Nephron (organoid): Measurements from ENCODE around the gene DMC1.

Experiments
- H3K27ac Mint-ChIP-seq, 3 experiments: 2 replicates each; pipeline ENCODE4 v1.8.0; 2020; ENCODE audit warnings: mixed read lengths in 3 of 3, mild to moderate bottlenecking in 2 of 3, moderate library complexity in 1 of 3
- H3K27me3 Mint-ChIP-seq: 2 replicates; pipeline ENCODE4 v1.8.0; 2021; ENCODE audit warnings: low read depth, mild to moderate bottlenecking, moderate library complexity, mixed read lengths
- H3K36me3 Mint-ChIP-seq: 2 replicates; pipeline ENCODE4 v1.8.0; 2020; ENCODE audit warnings: low read depth, mixed read lengths
- H3K4me1 Mint-ChIP-seq: 2 replicates; pipeline ENCODE4 v1.8.0; 2020; ENCODE audit warnings: mixed read lengths
- H3K4me3 Mint-ChIP-seq, 3 experiments: 2 replicates each; pipeline ENCODE4 v1.8.0; 2020; ENCODE audit warnings: mild to moderate bottlenecking in 3 of 3, mixed read lengths in 3 of 3, moderate library complexity in 2 of 3
- H3K9me3 Mint-ChIP-seq: 2 replicates; pipeline ENCODE4 v1.8.0; 2020; ENCODE audit warnings: mixed read lengths
- TF ChIP-seq, protein P1 (sequence below), 3 experiments: fragments of 200-600 bp; sonication (generic); IDR thresholded peaks; one replicate each; pipeline ENCODE4 v1.5.0; 2021; ENCODE audit warnings: antibody characterized with exemption in 3 of 3; ENCODE audit not compliant: unreplicated experiment in 3 of 3

The DMC1 gene

GRCh38 chr22:38570779-38571364 is 889 bp upstream of the DMC1 start:
- TF ChIP-seq, protein P1, sequence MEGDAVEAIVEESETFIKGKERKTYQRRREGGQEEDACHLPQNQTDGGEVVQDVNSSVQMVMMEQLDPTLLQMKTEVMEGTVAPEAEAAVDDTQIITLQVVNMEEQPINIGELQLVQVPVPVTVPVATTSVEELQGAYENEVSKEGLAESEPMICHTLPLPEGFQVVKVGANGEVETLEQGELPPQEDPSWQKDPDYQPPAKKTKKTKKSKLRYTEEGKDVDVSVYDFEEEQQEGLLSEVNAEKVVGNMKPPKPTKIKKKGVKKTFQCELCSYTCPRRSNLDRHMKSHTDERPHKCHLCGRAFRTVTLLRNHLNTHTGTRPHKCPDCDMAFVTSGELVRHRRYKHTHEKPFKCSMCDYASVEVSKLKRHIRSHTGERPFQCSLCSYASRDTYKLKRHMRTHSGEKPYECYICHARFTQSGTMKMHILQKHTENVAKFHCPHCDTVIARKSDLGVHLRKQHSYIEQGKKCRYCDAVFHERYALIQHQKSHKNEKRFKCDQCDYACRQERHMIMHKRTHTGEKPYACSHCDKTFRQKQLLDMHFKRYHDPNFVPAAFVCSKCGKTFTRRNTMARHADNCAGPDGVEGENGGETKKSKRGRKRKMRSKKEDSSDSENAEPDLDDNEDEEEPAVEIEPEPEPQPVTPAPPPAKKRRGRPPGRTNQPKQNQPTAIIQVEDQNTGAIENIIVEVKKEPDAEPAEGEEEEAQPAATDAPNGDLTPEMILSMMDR (IDR thresholded peaks at IDR 0.05; ENCODE audit: unreplicated experiment in 3 of 3) = no peak
- Mint-ChIP-seq H3K4me1 (peaks cover 43% of the 10 kb centered on the region), H3K36me3 (no peaks in the 10 kb centered on the region), H3K9me3 (no peaks in the 10 kb centered on the region), H3K27me3 (peaks cover 7% of the 10 kb centered on the region), H3K27ac (peak overlapping the region; percentile 60 to 88 (median 81)), H3K4me3 (peak overlapping the region; percentile 91 to 93 (median 92))

DNA sequence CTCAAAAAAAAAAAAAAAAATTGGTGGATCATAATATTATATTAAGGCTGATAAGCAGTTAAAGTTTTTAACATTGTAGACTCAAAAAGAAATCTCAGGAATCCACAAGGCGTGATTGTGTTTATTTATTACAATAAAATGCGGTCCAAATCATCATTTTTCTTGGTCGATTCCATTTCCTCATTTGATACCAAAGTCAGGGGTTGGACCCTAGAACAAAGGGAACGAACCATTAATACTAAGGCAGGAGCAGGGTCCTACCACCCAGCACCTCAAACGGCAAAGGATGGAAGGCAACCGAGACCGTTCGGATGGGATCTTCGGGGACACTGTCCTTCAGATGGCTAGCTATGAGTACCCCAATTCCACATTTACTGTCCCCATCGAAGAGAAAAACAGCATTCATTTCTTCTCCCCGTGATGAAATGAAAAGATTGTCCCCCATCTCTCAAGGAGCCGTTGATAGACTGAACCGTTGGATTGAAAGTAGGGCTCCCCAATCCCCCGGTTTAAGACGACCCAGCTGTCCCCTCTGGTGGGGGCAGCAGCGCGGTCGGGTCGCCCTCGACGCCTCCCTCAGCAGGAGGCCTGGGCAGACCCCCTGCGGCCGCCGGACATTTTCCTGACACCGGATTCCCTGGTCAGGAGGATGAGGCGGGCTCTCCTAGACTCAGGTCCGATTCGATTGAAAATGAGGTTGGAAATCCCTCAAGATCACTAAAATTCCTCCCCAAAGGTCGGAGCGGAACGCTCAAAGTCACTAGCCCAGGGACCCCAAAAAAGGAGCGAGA is 607 bp downstream of the DMC1 start:
- Mint-ChIP-seq H3K9me3 (no peaks in the 10 kb centered on the region), H3K27me3 (peaks cover 7% of the 10 kb centered on the region), H3K4me1 (peaks cover 47% of the 10 kb centered on the region), H3K4me3 (peak overlapping the region; percentile 91 to 93 (median 92)), H3K36me3 (no peaks in the 10 kb centered on the region), H3K27ac (peak overlapping the region in 2 of 3 experiments; percentile 70 to 81)
- TF ChIP-seq, protein P1 (IDR thresholded peaks at IDR 0.05; ENCODE audit: unreplicated experiment in 3 of 3) = no peak

DNA sequence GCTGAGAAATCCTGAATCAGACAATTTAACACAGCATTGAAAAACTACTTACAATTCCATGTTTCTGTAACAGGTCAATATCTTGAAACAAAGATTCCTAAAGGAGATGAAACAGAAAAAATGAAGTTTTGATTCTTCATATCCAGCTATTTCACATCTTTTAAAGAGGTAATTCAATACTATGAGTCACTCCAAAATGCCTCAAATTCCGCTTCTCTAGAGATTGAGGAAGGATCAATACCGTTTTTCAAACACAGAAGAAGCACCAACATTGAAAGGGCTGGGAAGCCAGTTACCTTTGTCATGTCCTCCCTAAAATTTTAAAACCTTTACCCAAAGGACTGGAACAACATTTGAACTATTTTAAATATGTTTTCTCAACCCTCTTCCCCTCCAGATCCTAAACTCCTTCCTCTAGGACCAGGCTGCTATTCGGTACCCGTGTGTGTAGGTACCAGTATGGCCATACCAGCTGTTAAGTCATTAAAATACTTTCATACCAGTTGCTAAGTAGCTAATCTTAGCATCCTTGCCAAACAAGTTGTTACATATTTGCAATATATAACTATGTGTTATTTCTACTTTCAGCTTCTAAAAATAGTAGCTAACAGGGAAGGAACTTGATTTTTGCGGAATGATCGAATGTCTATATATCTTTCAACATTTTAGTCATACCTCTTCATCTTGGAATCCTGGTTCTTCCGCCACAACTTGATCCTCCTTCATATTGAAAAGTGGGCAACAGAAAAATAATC is 2.3 kb downstream of the DMC1 start:
- Mint-ChIP-seq H3K27me3 (peaks cover 4% of the 10 kb centered on the region), H3K9me3 (no peaks in the 10 kb centered on the region), H3K27ac (peak overlapping the region; percentile 39 to 74 (median 54)), H3K4me1 (peaks cover 47% of the 10 kb centered on the region), H3K4me3 (peak overlapping the region in 2 of 3 experiments; percentile 70 to 80), H3K36me3 (no peaks in the 10 kb centered on the region)
- TF ChIP-seq, protein P1 (IDR thresholded peaks at IDR 0.05; ENCODE audit: unreplicated experiment in 3 of 3) = no peak

DNA sequence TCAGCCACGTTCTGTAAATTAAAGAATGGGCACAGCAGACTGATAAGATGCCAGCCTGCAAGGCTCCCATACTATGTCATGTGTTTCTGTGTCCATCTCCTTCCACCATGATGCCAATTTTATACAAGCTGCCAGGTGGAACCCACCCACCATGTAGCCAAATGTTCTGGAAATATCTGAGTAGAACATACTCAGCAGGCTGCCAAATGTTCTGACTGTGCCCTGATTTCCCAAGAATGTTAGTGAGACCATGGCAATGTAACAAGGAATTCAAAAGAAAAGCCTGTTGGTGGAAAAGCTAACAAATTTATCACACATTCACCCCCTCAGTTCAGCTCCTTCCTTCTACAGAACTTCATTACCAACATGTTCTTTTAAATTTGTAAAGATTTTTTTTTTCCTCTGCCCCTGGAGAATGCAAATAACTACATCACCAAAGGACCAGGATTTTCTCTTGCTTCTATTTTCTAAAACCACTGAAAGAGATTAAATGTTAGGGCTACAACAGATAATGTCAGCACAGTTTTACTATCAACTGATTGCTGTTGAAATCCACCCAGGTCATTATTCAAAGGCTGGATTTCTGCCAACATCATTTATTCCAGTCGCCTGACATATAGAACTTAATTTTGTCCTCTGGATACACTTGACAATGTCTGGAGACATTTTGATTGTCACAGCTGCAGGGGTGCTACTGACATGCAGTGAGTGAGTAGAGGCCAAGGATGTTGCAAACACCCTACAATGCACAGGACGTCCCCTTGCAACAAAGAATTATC is 3.1 kb downstream of the DMC1 start:
- Mint-ChIP-seq H3K9me3 (no peaks in the 10 kb centered on the region), H3K4me1 (peaks cover 47% of the 10 kb centered on the region), H3K36me3 (no peaks in the 10 kb centered on the region)

GRCh38 chr22:38565441-38565840 is 4.5 kb downstream of the DMC1 start:
- Mint-ChIP-seq H3K36me3 (no peaks in the 10 kb centered on the region), H3K27me3 (no peaks in the 10 kb centered on the region), H3K4me1 (peaks cover 35% of the 10 kb centered on the region), H3K4me3 (peak overlapping the region in 1 of 3 experiments; percentile 25), H3K9me3 (no peaks in the 10 kb centered on the region), H3K27ac (no peak overlapping the region)
- TF ChIP-seq, protein P1 (IDR thresholded peaks at IDR 0.05; ENCODE audit: unreplicated experiment in 3 of 3) = no peak

More for the DNA sequence above, 3.1 kb downstream of the DMC1 start:
- Mint-ChIP-seq H3K27ac (peak overlapping the region; percentile 39 to 74 (median 54)), H3K4me3 (peak overlapping the region in 2 of 3 experiments; percentile 70 to 80), H3K27me3 (no peaks in the 10 kb centered on the region)
- TF ChIP-seq, protein P1 (IDR thresholded peaks at IDR 0.05; ENCODE audit: unreplicated experiment in 3 of 3) = no peak
